ENCODE results near the gene PROC. TPM values are rescaled to one million over a fixed set of nuclear protein-coding genes. Genes with fewer than 3 reads are reported as not detected.
"Not testable (repeated sequence)": the region's sequence is repeated elsewhere in the genome, so short reads cannot be mapped to it uniquely, and the experiment has no call there.

Gene PROC
- total RNA-seq, 2 donors from 2014 or later: not detected

- DNase-seq (ENCODE audit: low spot score): no peak
- intact Hi-C loops (cut with DNase I): no loop called here
Measured at GRCh38 chr2:127449414-127449813, 31.2 kb downstream of the PROC start.

- no peak for DNase-seq (ENCODE audit: low spot score)
- intact Hi-C loops (cut with DNase I): no loop called here
Measured at GRCh38 chr2:127449898-127450297, 31.7 kb downstream of the PROC start.

GRCh38 chr2:127451981-127452380 lies 33.8 kb downstream of the PROC start:
- no peak for DNase-seq (ENCODE audit: low spot score)

GRCh38 chr2:127452423-127452822 lies 34.2 kb downstream of the PROC start:
- intact Hi-C loops (cut with DNase I); DNase-seq (ENCODE audit: low spot score): not testable (repeated sequence)

More at GRCh38 chr2:127451981-127452380, 33.8 kb downstream of the PROC start:
- intact Hi-C loops (cut with DNase I): no loop called here

- no peak for DNase-seq (ENCODE audit: low spot score)
- intact Hi-C loops (cut with DNase I): no loop called here
Measured at GRCh38 chr2:127453013-127453391, 34.8 kb downstream of the PROC start.

- intact Hi-C loops (cut with DNase I): no loop called here
- no peak for DNase-seq (ENCODE audit: low spot score)
Measured at GRCh38 chr2:127453392-127454171, 35.4 kb downstream of the PROC start.

GRCh38 chr2:127454595-127455565 lies 36.7 kb downstream of the PROC start:
- intact Hi-C loops (cut with DNase I): no loop called here
- no peak for DNase-seq (ENCODE audit: low spot score)

- no peak for DNase-seq (ENCODE audit: low spot score)
- intact Hi-C loops (cut with DNase I): no loop called here
Measured at GRCh38 chr2:127455566-127456493, 37.6 kb downstream of the PROC start.

GRCh38 chr2:127456960-127457359 lies 38.7 kb downstream of the PROC start:
- no peak for DNase-seq (ENCODE audit: low spot score)
- intact Hi-C loops (cut with DNase I): no loop called here

- no peak for DNase-seq (ENCODE audit: low spot score)
- intact Hi-C loops (cut with DNase I): no loop called here
Measured at GRCh38 chr2:127462461-127462860, 44.2 kb downstream of the PROC start.

GRCh38 chr2:127463155-127463991 lies 45.1 kb downstream of the PROC start:
- intact Hi-C loops (cut with DNase I): no loop called here
- no peak for DNase-seq (ENCODE audit: low spot score)

GRCh38 chr2:127464470-127465257 lies 46.4 kb downstream of the PROC start:
- DNase-seq (ENCODE audit: low spot score): no peak
- intact Hi-C loops (cut with DNase I): no loop called here

GRCh38 chr2:127465258-127465657 lies 47.0 kb downstream of the PROC start:
- no peak for DNase-seq (ENCODE audit: low spot score)
- intact Hi-C loops (cut with DNase I): no loop called here

- intact Hi-C loops (cut with DNase I): no loop called here
- DNase-seq (ENCODE audit: low spot score): no peak
Measured at GRCh38 chr2:127469051-127469450, 50.8 kb downstream of the PROC start.

GRCh38 chr2:127469974-127470373 lies 51.7 kb downstream of the PROC start:
- intact Hi-C loops (cut with DNase I): no loop called here
- DNase-seq (ENCODE audit: low spot score): no peak

- intact Hi-C loops (cut with DNase I): no loop called here
- no peak for DNase-seq (ENCODE audit: low spot score)
Measured at GRCh38 chr2:127471286-127471988, 53.2 kb downstream of the PROC start.

- DNase-seq (ENCODE audit: low spot score): no peak
- intact Hi-C loops (cut with DNase I): no loop called here
Measured at GRCh38 chr2:127472268-127472667, 54.0 kb downstream of the PROC start.
